K562 (cell line): Measurements from ENCODE around the gene STXBP6. TPM values are rescaled to one million over a fixed set of nuclear protein-coding genes. Genes with fewer than 3 reads are reported as not detected.

Experiments
- ATAC-seq: fragments of 200-7000 bp; cut with Tn5 transposase; 3 replicates; pipeline ENCODE4 v1.9.1; 2020; ENCODE audit warnings: moderate library complexity
- BruUV-seq: library from RNA; stranded (reverse); fragments of 400-500 nt; replicated peaks from 2 replicates; lab custom pipeline; 2021; lab: Mats Ljungman, UMichigan
- CTCF ChIA-PET: fragments of 300-600 bp; formaldehyde crosslinking; extraction: SDS; loops from one replicate; lab custom pipeline; 2021; ENCODE audit warnings: low intra/inter-chr PET ratio; lab: Yijun Ruan, JAX
- POLR2A ChIA-PET: fragments of 300-600, 350-650 bp; sonication (Branson Sonifier 250); formaldehyde crosslinking; extraction: SDS; loops from one replicate; lab custom pipeline; 2021; ENCODE audit warnings: antibody characterized with exemption, inconsistent platforms; lab: Yijun Ruan, JAX
- DNase-seq, 4 experiments: peaks; one replicate each; pipeline versions ENCODE4 v3.0.0 to v3.0.0-alpha.2; 2011 to 2018; ENCODE audit warnings: low spot score in 3 of 4, mixed read lengths in 3 of 4; ENCODE audit errors: extremely low read depth in 1 of 4
- FAIRE-seq: peaks from 2 replicates; lab custom pipeline; 2011; peaks lifted over from hg19 to GRCh38; lab: Jason Lieb, UNC
- H2AFZ ChIP-seq: 2 replicates; pipeline ENCODE4 v1.6.0; 2011; ENCODE audit warnings: low read depth, low read length, control low read depth, inconsistent platforms
- H3K27ac ChIP-seq: fragments of 200-600 bp; 3 replicates; pipeline ENCODE4 v1.8.0; 2011; ENCODE audit warnings: low read depth, mild to moderate bottlenecking, control low read depth, inconsistent platforms, low read length, moderate library complexity, mixed read lengths; ENCODE audit errors: extremely low read depth
- H3K27me3 ChIP-seq, 2 experiments: fragments of 300-600 bp in 1 of 2; 2 replicates in 1 of 2; 3 replicates in 1 of 2; pipeline versions ENCODE4 v1.6.0 to v1.8.0; 2011; ENCODE audit warnings: inconsistent platforms in 2 of 2, low read length in 2 of 2, mild to moderate bottlenecking in 1 of 2, mixed read lengths in 1 of 2, moderate library complexity in 1 of 2; ENCODE audit not compliant: control insufficient read depth in 2 of 2, insufficient read depth in 2 of 2
- H3K36me3 ChIP-seq: fragments of 300-600 bp; 3 replicates; pipeline ENCODE4 v1.8.0; 2011; ENCODE audit warnings: mild to moderate bottlenecking, low read length, inconsistent platforms; ENCODE audit not compliant: control insufficient read depth, insufficient read depth
- H3K4me1 ChIP-seq, 2 experiments: fragments of 200-600 bp in 1 of 2; replicated peaks in 1 of 2; 2 replicates in 1 of 2; 3 replicates in 1 of 2; pipeline versions ENCODE4 v1.5.1 to v1.8.0; 2011; ENCODE audit warnings: inconsistent platforms in 2 of 2, low read length in 2 of 2, mild to moderate bottlenecking in 1 of 2, mixed read lengths in 1 of 2, moderate library complexity in 1 of 2; ENCODE audit not compliant: control insufficient read depth in 2 of 2, insufficient read depth in 2 of 2
- H3K4me2 ChIP-seq: 2 replicates; pipeline ENCODE4 v1.6.1; 2011; ENCODE audit warnings: low read length, control low read depth, inconsistent platforms, mixed read lengths; ENCODE audit not compliant: insufficient read depth
- H3K4me3 ChIP-seq: fragments of 200-600 bp; sonication (generic), shearing (Covaris generic); 2 replicates; pipeline ENCODE4 v1.5.1; 2016; ENCODE audit warnings: control low read depth, inconsistent platforms
- H3K79me2 ChIP-seq: fragments of 200-600 bp; 3 replicates; pipeline ENCODE4 v1.8.0; 2011; ENCODE audit warnings: low read length, inconsistent platforms; ENCODE audit not compliant: control insufficient read depth, insufficient read depth
- H3K9ac ChIP-seq, 2 experiments: 2 replicates each; pipeline versions ENCODE4 v1.6.0 to v1.6.1; 2011; ENCODE audit warnings: low read depth in 2 of 2, low read length in 2 of 2, control low read depth in 1 of 2, inconsistent platforms in 1 of 2, mild to moderate bottlenecking in 1 of 2, mixed read lengths in 1 of 2; ENCODE audit not compliant: insufficient read depth in 1 of 2
- H3K9me1 ChIP-seq: one replicate; pipeline ENCODE4 v1.6.0; 2011; ENCODE audit warnings: inconsistent platforms, mild to moderate bottlenecking, low read length, moderate library complexity; ENCODE audit not compliant: control insufficient read depth, insufficient read depth
- H3K9me3 ChIP-seq: replicated peaks from 2 replicates; pipeline ENCODE4 v1.5.1; 2011; ENCODE audit warnings: low read depth, low read length, inconsistent platforms; ENCODE audit not compliant: control insufficient read depth, insufficient read depth
- H4K20me1 ChIP-seq: replicated peaks from 2 replicates; pipeline ENCODE4 v1.6.1; 2011; ENCODE audit warnings: low read length, inconsistent platforms, mixed read lengths; ENCODE audit not compliant: control insufficient read depth, insufficient read depth
- ATF6 ChIP-seq: sonication (generic); formaldehyde crosslinking; IDR thresholded peaks from 2 replicates; pipeline ENCODE4 v1.4.0; 2020; ENCODE audit warnings: mild to moderate bottlenecking, missing genetic modification reagents
- BACH1 ChIP-seq: fragments of 200-800 bp; sonication (Bioruptor generic); IDR thresholded peaks from 2 replicates; pipeline ENCODE4 v1.6.1; 2016; ENCODE audit warnings: missing genetic modification characterization, missing compliant biosample characterization
- BRD9 ChIP-seq: fragments of 450-650 bp; IDR thresholded peaks from 2 replicates; pipeline ENCODE4 v1.6.1; 2018; ENCODE audit warnings: low read depth; ENCODE audit not compliant: partially characterized antibody
- CBFB ChIP-seq: sonication (generic); formaldehyde crosslinking; IDR thresholded peaks from 2 replicates; pipeline ENCODE4 v1.4.0; 2020; ENCODE audit warnings: mild to moderate bottlenecking, missing genetic modification reagents
- CUX1 ChIP-seq: fragments of 200-800 bp; sonication (Bioruptor generic); IDR thresholded peaks from 2 replicates; pipeline ENCODE4 v1.6.1; 2016; ENCODE audit warnings: missing genetic modification characterization, missing compliant biosample characterization
- DMBX1 ChIP-seq: fragments of 250-450 bp; sonication (Bioruptor Pico); IDR thresholded peaks from 2 replicates; pipeline ENCODE4 v1.8.0; 2022; ENCODE audit warnings: inconsistent platforms, mild to moderate bottlenecking, moderate library complexity, borderline replicate concordance
- NFE2 ChIP-seq: IDR thresholded peaks from 2 replicates; pipeline ENCODE4 v1.6.1; 2014; ENCODE audit warnings: antibody characterized with exemption, low read depth
- POLR2AphosphoS2 ChIP-seq: IDR thresholded peaks from 2 replicates; pipeline ENCODE4 v1.6.1; 2012; ENCODE audit warnings: low read length, improper control_type of control experiment
- SNRNP70 ChIP-seq: fragments of 200-400 bp; formaldehyde crosslinking; optimal IDR thresholded peaks from 2 replicates; pipeline ENCODE3; 2017; ENCODE audit warnings: low read depth, low read length
- TCF15 ChIP-seq: fragments of 250-450 bp; sonication (Bioruptor Pico); IDR thresholded peaks from 2 replicates; pipeline ENCODE4 v1.8.0; 2022; ENCODE audit warnings: moderate library complexity, mild to moderate bottlenecking, inconsistent platforms
- WHSC1 ChIP-seq: IDR thresholded peaks from one replicate; pipeline ENCODE4 v1.6.1; 2012; ENCODE audit warnings: low read length, control low read depth, inconsistent platforms
- ZEB2 ChIP-seq: fragments of 450-650 bp; IDR thresholded peaks from 2 replicates; pipeline ENCODE4 v1.6.1; 2016
- ZNF780A ChIP-seq: fragments of 250-450 bp; sonication (Bioruptor Pico); IDR thresholded peaks from 2 replicates; pipeline ENCODE4 v1.5.0; 2021; ENCODE audit warnings: mild to moderate bottlenecking
- whole genome bisulfite sequencing: fragments of 100-300 bp; shearing (Covaris generic); methylation state at CpG from one replicate; pipeline ENCODE4 v1.1.6; 2016; ENCODE audit warnings: low coverage, mixed read lengths; ENCODE audit not compliant: insufficient coverage; ENCODE audit errors: missing lambda C conversion rate; 5-methylcytosine and 5-hydroxymethylcytosine counted together
- in situ Hi-C: fragments of 300-500 bp; cut with MboI; formaldehyde crosslinking; loops from 4 replicates; pipeline ENCODE4 v1.15.0; 2018; ENCODE audit warnings: inconsistent platforms, mixed read lengths
- intact Hi-C: fragments of 100-400 bp; cut with micrococcal nuclease; formaldehyde crosslinking; loops from 2 replicates; pipeline ENCODE4 v1.14.2; 2022
- polyA plus RNA-seq, 8 experiments: library from polyadenylated mRNA; depleted of rRNA in 4 of 8; stranded (reverse) in 5 of 8; unstranded in 3 of 8; fragments of >200 nt; fragmentation: Nextera tagmentation in 2 of 8; fragmentation: Illumina TruSeq in 1 of 8; extraction: Ambion mirVana in 2 of 8; extraction: Trizol in 1 of 8; gene quantifications; 2 replicates each; pipeline versions ENCODE4 v1.2.1 to v1.2.3, GENCODE V29; 2011 to 2014; ENCODE audit warnings: inconsistent platforms in 1 of 8, missing spikeins in 1 of 8
- total RNA-seq, 7 experiments: library from RNA; depleted of rRNA in 6 of 7; stranded (reverse); fragments of >200 nt in 6 of 7; fragmentation: Illumina TruSeq in 2 of 7; extraction: Trizol in 2 of 7; gene quantifications; 2 replicates each; pipeline versions ENCODE4 v1.2.1 to v1.2.3, GENCODE V29; 2011 to 2021; ENCODE audit warnings: low replicate concordance in 1 of 7

The STXBP6 gene
- total and polyA plus RNA-seq, 9 of the 15 experiments (the other 6 are each of a cell fraction or from before 2014, with no cell fraction given) = 0.27 to 0.89 (median 0.59) TPM

- TF ChIP-seq CUX1 (CRISPR knock-in tag) (no peak), ZEB2 (no peak)
These were observed 30.1 kb downstream of the STXBP6 start (continued) for GRCh38 chr14:25019892-25020291.

- intact Hi-C loops = no loop called here
- H3K4me3 ChIP-seq = no peak overlapping the region
- in situ Hi-C loops = no loop called here
- FAIRE-seq (no peak), DNase-seq (no peak), ATAC-seq (no peak)
- no peaks in the 10 kb centered on the region for H3K9me3 ChIP-seq
- no peak overlapping the region for H3K4me2 ChIP-seq
- CTCF ChIA-PET = no interaction called here
- POLR2A ChIA-PET = no interaction called here
- no peak overlapping the region for H3K9ac ChIP-seq
- no peaks in the 10 kb centered on the region for H3K36me3 ChIP-seq
- no peaks in the 10 kb centered on the region for H3K27me3 ChIP-seq
- H3K4me1 ChIP-seq = no peaks in the 10 kb centered on the region
- no peak overlapping the region for H2AFZ ChIP-seq
- no peak overlapping the region for H3K27ac ChIP-seq
- H4K20me1 ChIP-seq = no peaks in the 10 kb centered on the region
- H3K79me2 ChIP-seq = no peaks in the 10 kb centered on the region
- WGBS = 0% methylated on average over 2 of the region's 2 CpGs
- H3K9me1 ChIP-seq = no peaks in the 10 kb centered on the region
- BruUV-seq = no TSS peak
- TF ChIP-seq POLR2AphosphoS2 (no peak), ZNF780A (CRISPR knock-in tag) (no peak), BACH1 (tag) (no peak), SNRNP70 (no peak), BRD9 (no peak), ATF6 (CRISPR knock-in tag) (no peak), NFE2 (no peak), WHSC1 (no peak), TCF15 (no peak), DMBX1 (CRISPR knock-in tag) (no peak), CBFB (CRISPR knock-in tag) (no peak)
These were observed 32.4 kb downstream of the STXBP6 start for GRCh38 chr14:25017562-25017961.
